Lung (tissue), 12 donors: ENCODE results near the gene TSPYL1. TPM values are rescaled to one million over a fixed set of nuclear protein-coding genes. Genes with fewer than 3 reads are reported as not detected.

Experiments used
- ATAC-seq: fragments of 200-7000 bp; cut with Tn5 transposase; one replicate; pipeline ENCODE4 v1.9.1; 2020; ENCODE audit warnings: moderate number of reproducible peaks; ENCODE audit not compliant: insufficient read depth, low FRiP score
- DNase-seq, 3 donors: peaks; one replicate each; pipeline ENCODE4 v3.0.0-alpha.2; 2013 to 2017
- H3K27ac ChIP-seq, 2 donors: one replicate each; pipeline ENCODE4 v1.5.1; 2013; ENCODE audit warnings: mild to moderate bottlenecking in 2 of 2, moderate library complexity in 2 of 2, control low read depth in 1 of 2, inconsistent platforms in 1 of 2, low read depth in 1 of 2, low read length in 1 of 2
- H3K27me3 ChIP-seq, 3 donors: one replicate each; pipeline ENCODE4 v1.5.1; 2013; ENCODE audit warnings: low read length in 2 of 3; ENCODE audit not compliant: control insufficient read depth in 3 of 3, insufficient read depth in 3 of 3
- H3K36me3 ChIP-seq, 4 donors: one replicate each; pipeline ENCODE4 v1.5.1; 2013; ENCODE audit warnings: low read length in 4 of 4, mild to moderate bottlenecking in 1 of 4, moderate library complexity in 1 of 4; ENCODE audit not compliant: control insufficient read depth in 4 of 4, insufficient read depth in 4 of 4
- H3K4me1 ChIP-seq, 5 donors: one replicate each; pipeline ENCODE4 v1.5.1; 2013; ENCODE audit warnings: low read length in 5 of 5, mild to moderate bottlenecking in 2 of 5, moderate library complexity in 1 of 5; ENCODE audit not compliant: control insufficient read depth in 5 of 5, insufficient read depth in 5 of 5
- H3K4me3 ChIP-seq: one replicate; pipeline ENCODE4 v1.5.1; 2013; ENCODE audit warnings: mild to moderate bottlenecking, control low read depth, moderate library complexity
- H3K9ac ChIP-seq, 2 donors: one replicate each; pipeline ENCODE4 v1.5.1; 2013; ENCODE audit warnings: low read length in 2 of 2, control low read depth in 1 of 2; ENCODE audit not compliant: insufficient read depth in 1 of 2
- H3K9me3 ChIP-seq, 4 donors: one replicate each; pipeline ENCODE4 v1.5.1; 2013; ENCODE audit warnings: low read length in 3 of 4, mild to moderate bottlenecking in 1 of 4, moderate library complexity in 1 of 4; ENCODE audit not compliant: control insufficient read depth in 4 of 4, insufficient read depth in 3 of 4
- WGBS, 2 donors: extraction: QIAGEN DNeasy Blood & Tissue Kit; methylation state at CpG; one replicate each; pipeline ENCODE4 v1.1.7; 2013; 5-methylcytosine and 5-hydroxymethylcytosine counted together
- polyA plus RNA-seq, 2 donors: library from polyadenylated mRNA; stranded (reverse); fragments of 200-250 nt; gene quantifications; one replicate each; pipeline ENCODE4 v1.2.1, GENCODE V29; 2013
- total RNA-seq, 2 donors: library from RNA; depleted of rRNA in 1 of 2; stranded (reverse); fragments of >200 nt in 1 of 2; gene quantifications; one replicate each; pipeline ENCODE4 v1.2.1, GENCODE V29; 2014 to 2021
- TF ChIP-seq, protein P1 (sequence below): IDR thresholded peaks from 2 replicates; pipeline ENCODE4 v1.5.1; 2012; ENCODE audit warnings: mild to moderate bottlenecking; ENCODE audit errors: control extremely low read depth, extremely low read depth
- donor health status: control.
- donor health status: control.
- donor health status: Bipolar disorder and iron deficiency.
- donor health status: healthy.
- donor health status: DM: yes; HTN: yes; CAD: no.

The TSPYL1 gene
- total and polyA plus RNA-seq, 4 donors: 16.3 to 68.8 (median 46.4) TPM

- TF ChIP-seq, protein P1, sequence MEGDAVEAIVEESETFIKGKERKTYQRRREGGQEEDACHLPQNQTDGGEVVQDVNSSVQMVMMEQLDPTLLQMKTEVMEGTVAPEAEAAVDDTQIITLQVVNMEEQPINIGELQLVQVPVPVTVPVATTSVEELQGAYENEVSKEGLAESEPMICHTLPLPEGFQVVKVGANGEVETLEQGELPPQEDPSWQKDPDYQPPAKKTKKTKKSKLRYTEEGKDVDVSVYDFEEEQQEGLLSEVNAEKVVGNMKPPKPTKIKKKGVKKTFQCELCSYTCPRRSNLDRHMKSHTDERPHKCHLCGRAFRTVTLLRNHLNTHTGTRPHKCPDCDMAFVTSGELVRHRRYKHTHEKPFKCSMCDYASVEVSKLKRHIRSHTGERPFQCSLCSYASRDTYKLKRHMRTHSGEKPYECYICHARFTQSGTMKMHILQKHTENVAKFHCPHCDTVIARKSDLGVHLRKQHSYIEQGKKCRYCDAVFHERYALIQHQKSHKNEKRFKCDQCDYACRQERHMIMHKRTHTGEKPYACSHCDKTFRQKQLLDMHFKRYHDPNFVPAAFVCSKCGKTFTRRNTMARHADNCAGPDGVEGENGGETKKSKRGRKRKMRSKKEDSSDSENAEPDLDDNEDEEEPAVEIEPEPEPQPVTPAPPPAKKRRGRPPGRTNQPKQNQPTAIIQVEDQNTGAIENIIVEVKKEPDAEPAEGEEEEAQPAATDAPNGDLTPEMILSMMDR: no peak
- 0% methylated on average over 42 to 53 of the region's 53 CpGs for WGBS, 2 donors
- H3K4me3 ChIP-seq: peak within 1 kb of the TSS; percentile 96
- ATAC-seq (peak; percentile 94), DNase-seq (peak; percentile 98 to 99 (median 99))
- H3K27me3 ChIP-seq: no peaks in the 10 kb centered on the region
- peak within 1 kb of the TSS; percentile 95 to 97 for H3K27ac ChIP-seq
- peaks cover 0 to 11% (median 2%) of the 10 kb centered on the region in 4 donors for H3K36me3 ChIP-seq
- peaks cover 16 to 45% (median 28%) of the 10 kb centered on the region in 5 donors for H3K4me1 ChIP-seq
- H3K9ac ChIP-seq: peak within 1 kb of the TSS; percentile 98 to 99
- no peaks in the 10 kb centered on the region for H3K9me3 ChIP-seq
Observed at GRCh38 chr6:116253505-116254296, 26.0 kb downstream of the TSPYL1 start, which contains the start of gene TSPYL4. Gene TSPYL4 (minus strand): TSS chr6:116254075. CDS start chr6:116254008, 67 bp downstream.

DNA sequence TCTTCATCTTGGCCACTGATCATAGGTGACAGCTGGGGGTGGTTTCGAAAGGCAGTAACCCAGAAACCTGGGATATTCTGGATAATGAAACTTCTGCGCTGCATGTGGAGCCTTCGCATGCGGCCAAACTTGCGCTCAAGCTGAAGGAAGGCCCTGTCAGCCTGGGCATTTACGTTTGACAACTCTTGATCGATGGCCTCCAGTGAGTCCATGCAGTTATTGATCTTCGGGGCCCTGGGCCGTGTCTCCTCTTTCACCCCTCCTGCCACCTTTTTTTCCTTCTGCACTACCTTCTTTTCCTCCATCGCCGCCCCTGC, 26.6 kb downstream of the TSPYL1 start:
- TF ChIP-seq, protein P1: no peak
- ATAC-seq: no peak
- Histone ChIP-seq H3K9me3 (no peaks in the 10 kb centered on the region), H3K27ac (peak overlapping the region; percentile 95 to 97), H3K9ac (peak overlapping the region; percentile 98 to 99), H3K4me1 (peaks cover 16 to 45% (median 28%) of the 10 kb centered on the region in 5 donors), H3K27me3 (no peaks in the 10 kb centered on the region), H3K36me3 (peaks cover 0 to 11% (median 2%) of the 10 kb centered on the region in 4 donors), H3K4me3 (peak overlapping the region; percentile 96)
- 38 to 43% methylated on average over 11 of the region's 11 CpGs for WGBS, 2 donors
- DNase-seq: no peak

DNA sequence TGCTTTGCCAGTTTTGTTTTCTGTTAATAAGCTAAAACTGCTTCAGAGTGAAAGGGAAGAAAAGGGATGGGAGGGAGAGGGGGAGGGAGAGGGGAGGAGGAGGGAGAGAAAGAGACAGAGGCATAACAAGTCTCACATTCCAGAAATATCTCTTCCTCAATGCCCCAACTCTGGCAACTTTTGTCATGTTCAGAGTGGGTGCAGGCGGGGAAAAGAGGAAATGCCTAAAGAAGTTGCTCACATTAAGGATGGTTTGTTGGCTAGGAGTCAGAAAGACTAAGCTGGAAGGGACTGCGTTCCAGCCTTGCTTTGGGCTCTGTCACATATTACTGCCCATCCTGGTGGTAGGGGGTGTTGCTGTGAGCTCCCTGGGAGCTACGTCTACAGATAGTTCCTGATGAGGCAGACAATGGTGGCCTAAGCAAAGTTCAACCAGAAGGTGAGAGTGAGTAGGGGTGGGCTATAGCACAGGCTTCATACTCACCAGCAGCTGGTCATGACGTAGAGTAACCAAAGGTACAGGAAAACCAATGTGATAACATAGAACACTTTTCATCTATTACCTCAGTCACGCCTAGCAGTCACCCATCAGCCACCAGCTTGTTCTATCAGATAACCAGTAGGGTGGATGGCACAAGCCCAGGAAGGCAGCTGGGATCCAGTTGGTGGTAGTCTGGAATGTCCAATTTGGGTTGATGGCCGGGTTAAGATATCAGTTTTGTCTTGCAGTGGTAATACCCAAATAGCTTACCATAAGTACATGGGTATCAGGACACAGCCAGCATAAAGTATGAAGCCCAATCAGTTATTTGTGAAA, 28.0 kb downstream of the TSPYL1 start:
- H3K27me3 ChIP-seq: no peaks in the 10 kb centered on the region
- H3K27ac ChIP-seq: peak overlapping the region in 1 of 2 donors; percentile 66
- ATAC-seq (no peak), DNase-seq (peak; percentile 27 to 47 (median 44))
- peaks cover 16 to 45% (median 28%) of the 10 kb centered on the region in 5 donors for H3K4me1 ChIP-seq
- 73 to 75% methylated on average over 6 of the region's 6 CpGs for WGBS, 2 donors
- no peak overlapping the region for H3K4me3 ChIP-seq
- TF ChIP-seq, protein P1: no peak
- peak overlapping the region in 1 of 2 donors; percentile 51 for H3K9ac ChIP-seq
- peaks cover 0 to 11% (median 2%) of the 10 kb centered on the region in 4 donors for H3K36me3 ChIP-seq
- H3K9me3 ChIP-seq: no peaks in the 10 kb centered on the region
